ENCODE results near the gene SNAPC4.
"Not testable (repeated sequence)": the region's sequence is repeated elsewhere in the genome, so short reads cannot be mapped to it uniquely, and the experiment has no call there.

Gene SNAPC4

GRCh38 chr9:136355616-136356557 lies 44.1 kb downstream of the SNAPC4 start:
- no peak for DNase-seq

- no peak for DNase-seq
Observed at GRCh38 chr9:136354592-136355085, 45.3 kb downstream of the SNAPC4 start.

GRCh38 chr9:136353757-136354488 lies 46.0 kb downstream of the SNAPC4 start:
- DNase-seq: no peak

- no peak for DNase-seq
Observed at GRCh38 chr9:136353088-136353487, 46.9 kb downstream of the SNAPC4 start.

GRCh38 chr9:136352682-136353081 lies 47.3 kb downstream of the SNAPC4 start:
- DNase-seq: no peak

- DNase-seq: not testable (repeated sequence)
Observed at GRCh38 chr9:136351868-136352267, 48.1 kb downstream of the SNAPC4 start.

- no peak for DNase-seq
Observed at GRCh38 chr9:136351252-136351800, 48.6 kb downstream of the SNAPC4 start.

All from NCI-H446 treated with DMSO at 0.1 percent for 48 hours (cell line).